ENCODE results near the gene SLC2A8. TPM values are rescaled to one million over a fixed set of nuclear protein-coding genes. Genes with fewer than 3 reads are reported as not detected.

The SLC2A8 gene
- total RNA-seq, 1 experiment from 2014 or later: 37.4 TPM

DNA sequence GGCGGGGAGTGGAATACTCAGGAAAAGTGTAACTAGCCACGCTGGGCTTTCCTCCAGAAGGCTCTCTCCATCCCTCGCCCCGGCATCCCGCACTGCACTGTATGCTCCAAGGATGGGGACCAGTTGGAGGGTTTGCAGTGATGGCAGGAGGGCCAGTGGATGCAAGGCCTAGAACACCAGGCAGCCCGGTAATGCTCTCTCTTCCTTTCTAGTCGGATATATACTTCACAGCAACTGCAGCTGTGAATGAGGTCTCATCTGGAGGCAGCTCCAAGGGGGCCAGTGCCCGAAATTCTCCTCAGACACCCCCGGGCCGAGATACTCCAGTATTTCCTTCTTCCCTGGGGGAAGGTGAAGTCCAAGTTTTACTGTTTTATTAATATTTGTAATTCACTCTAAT, 10.0 kb upstream of the SLC2A8 start:
- H3K27ac Mint-ChIP-seq: no peak overlapping the region

DNA sequence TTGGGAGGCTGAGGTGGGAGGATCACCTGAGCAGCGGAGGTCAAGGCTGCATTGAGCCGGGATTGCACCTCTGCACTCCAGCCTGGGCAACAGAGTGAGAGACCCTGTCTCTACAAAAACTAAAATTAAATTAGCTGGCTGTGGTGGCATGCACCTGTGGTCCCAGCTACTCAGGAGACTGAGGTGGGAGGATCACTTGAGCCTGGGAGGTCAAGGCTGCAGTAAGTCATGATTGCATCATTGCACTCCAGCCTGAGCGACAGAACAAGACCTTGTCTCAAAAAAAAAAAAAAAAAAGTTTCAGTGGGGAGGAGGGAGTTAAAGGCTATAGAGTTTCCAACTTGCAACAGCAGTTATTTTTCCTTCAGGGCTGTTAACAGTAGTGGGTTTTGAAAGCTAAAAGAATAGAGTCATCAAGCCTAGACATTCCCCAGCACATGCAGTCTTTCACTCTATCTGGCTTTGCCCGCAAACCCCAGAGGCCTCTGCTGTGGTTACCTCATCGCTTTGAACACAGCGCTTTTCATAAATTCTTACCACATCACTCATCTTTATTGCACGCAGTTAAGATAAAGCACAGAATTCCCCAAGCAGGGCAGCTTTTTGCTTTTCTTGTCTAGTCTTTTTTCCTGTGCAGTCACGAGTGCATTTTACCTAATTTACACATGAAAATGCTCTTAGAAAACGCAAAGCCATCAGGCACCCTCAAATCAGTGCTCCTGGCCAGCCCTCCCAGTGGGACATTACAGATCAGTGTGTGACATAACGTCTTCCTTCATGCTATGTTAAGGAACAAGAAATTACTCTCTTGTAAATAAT, 8.7 kb upstream of the SLC2A8 start:
- no peak overlapping the region for H3K27ac Mint-ChIP-seq
- H3K36me3 Mint-ChIP-seq: no peaks in the 10 kb centered on the region
- TF ChIP-seq GABPB1 (CRISPR knock-in tag; IDR thresholded peaks at IDR 0.05): peak; percentile 89
- TF ChIP-seq, protein P1, sequence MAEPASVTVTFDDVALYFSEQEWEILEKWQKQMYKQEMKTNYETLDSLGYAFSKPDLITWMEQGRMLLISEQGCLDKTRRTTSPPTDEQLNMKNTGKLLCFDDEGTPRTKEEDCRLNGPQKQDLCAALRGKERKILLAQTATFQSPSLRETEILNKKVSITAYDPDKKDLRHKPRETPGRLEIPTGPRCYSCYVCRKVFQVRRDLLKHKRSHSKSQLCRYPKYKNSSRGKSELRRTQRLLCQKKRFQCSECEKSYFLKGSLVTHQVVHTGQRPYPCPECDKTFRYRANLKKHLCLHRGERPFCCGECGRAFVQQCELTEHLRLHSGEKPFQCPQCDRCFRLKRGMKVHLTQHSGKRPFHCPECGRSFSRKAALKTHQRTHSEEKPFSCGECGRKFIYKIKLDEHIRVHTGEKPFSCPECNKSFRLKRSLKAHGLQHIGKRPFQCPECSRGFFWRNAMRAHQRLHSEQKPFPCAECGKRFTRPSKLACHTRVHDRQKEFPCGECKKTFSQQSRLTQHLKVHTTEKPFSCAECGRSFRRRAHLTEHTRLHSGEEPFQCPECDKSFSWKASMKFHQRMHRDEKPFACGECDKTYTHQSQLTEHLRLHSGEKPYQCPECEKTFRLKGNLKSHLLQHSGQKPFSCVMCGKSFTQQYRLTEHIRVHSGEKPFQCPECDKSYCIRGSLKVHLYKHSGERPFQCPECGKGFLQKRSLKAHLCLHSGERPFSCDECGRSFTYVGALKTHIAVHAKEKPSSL (CRISPR knock-in tag; conservative IDR thresholded peaks at IDR 0.05): no peak
- H3K4me3 Mint-ChIP-seq: no peak overlapping the region
- ATAC-seq (peak; percentile 29), DNase-seq (ENCODE audit: low spot score) (no peak)
- no peaks in the 10 kb centered on the region for H3K9me3 Mint-ChIP-seq
- no peaks in the 10 kb centered on the region for H3K27me3 Mint-ChIP-seq (ENCODE audit: low read depth)
- CTCF ChIA-PET: interaction anchor here (0.7 to 0.8 kb wide), 4 partner anchors 9 to 197 kb away, joined by 3 to 5 read pairs (median 3); partner anchors contain the start of gene SLC2A8
- peaks cover 8% of the 10 kb centered on the region for H3K4me1 Mint-ChIP-seq
- POLR2A ChIA-PET: interaction anchor here (0.7 kb wide), 2 partner anchors 35 to 62 kb away, joined by 3 to 5 read pairs; no protein-coding TSS in a partner anchor

More for the DNA sequence above, 10.0 kb upstream of the SLC2A8 start:
- ChIA-PET CTCF (no interaction called here), POLR2A (interaction anchor here (0.7 kb wide), 1 partner anchor 231 kb away, joined by 7 read pairs; no protein-coding TSS in a partner anchor)
- ATAC-seq (no peak), DNase-seq (ENCODE audit: low spot score) (no peak)
- H3K36me3 Mint-ChIP-seq: no peaks in the 10 kb centered on the region
- TF ChIP-seq, protein P2, sequence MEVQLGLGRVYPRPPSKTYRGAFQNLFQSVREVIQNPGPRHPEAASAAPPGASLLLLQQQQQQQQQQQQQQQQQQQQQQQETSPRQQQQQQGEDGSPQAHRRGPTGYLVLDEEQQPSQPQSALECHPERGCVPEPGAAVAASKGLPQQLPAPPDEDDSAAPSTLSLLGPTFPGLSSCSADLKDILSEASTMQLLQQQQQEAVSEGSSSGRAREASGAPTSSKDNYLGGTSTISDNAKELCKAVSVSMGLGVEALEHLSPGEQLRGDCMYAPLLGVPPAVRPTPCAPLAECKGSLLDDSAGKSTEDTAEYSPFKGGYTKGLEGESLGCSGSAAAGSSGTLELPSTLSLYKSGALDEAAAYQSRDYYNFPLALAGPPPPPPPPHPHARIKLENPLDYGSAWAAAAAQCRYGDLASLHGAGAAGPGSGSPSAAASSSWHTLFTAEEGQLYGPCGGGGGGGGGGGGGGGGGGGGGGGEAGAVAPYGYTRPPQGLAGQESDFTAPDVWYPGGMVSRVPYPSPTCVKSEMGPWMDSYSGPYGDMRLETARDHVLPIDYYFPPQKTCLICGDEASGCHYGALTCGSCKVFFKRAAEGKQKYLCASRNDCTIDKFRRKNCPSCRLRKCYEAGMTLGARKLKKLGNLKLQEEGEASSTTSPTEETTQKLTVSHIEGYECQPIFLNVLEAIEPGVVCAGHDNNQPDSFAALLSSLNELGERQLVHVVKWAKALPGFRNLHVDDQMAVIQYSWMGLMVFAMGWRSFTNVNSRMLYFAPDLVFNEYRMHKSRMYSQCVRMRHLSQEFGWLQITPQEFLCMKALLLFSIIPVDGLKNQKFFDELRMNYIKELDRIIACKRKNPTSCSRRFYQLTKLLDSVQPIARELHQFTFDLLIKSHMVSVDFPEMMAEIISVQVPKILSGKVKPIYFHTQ (CRISPR knock-in tag; IDR thresholded peaks at IDR 0.05): no peak
- no peak for TF ChIP-seq GRHL2 (CRISPR knock-in tag; IDR thresholded peaks at IDR 0.05; ENCODE audit: insufficient replicate concordance, severe bottlenecking)
- TF ChIP-seq, protein P3, sequence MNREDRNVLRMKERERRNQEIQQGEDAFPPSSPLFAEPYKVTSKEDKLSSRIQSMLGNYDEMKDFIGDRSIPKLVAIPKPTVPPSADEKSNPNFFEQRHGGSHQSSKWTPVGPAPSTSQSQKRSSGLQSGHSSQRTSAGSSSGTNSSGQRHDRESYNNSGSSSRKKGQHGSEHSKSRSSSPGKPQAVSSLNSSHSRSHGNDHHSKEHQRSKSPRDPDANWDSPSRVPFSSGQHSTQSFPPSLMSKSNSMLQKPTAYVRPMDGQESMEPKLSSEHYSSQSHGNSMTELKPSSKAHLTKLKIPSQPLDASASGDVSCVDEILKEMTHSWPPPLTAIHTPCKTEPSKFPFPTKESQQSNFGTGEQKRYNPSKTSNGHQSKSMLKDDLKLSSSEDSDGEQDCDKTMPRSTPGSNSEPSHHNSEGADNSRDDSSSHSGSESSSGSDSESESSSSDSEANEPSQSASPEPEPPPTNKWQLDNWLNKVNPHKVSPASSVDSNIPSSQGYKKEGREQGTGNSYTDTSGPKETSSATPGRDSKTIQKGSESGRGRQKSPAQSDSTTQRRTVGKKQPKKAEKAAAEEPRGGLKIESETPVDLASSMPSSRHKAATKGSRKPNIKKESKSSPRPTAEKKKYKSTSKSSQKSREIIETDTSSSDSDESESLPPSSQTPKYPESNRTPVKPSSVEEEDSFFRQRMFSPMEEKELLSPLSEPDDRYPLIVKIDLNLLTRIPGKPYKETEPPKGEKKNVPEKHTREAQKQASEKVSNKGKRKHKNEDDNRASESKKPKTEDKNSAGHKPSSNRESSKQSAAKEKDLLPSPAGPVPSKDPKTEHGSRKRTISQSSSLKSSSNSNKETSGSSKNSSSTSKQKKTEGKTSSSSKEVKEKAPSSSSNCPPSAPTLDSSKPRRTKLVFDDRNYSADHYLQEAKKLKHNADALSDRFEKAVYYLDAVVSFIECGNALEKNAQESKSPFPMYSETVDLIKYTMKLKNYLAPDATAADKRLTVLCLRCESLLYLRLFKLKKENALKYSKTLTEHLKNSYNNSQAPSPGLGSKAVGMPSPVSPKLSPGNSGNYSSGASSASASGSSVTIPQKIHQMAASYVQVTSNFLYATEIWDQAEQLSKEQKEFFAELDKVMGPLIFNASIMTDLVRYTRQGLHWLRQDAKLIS (CRISPR knock-in tag; IDR thresholded peaks at IDR 0.05; ENCODE audit: borderline replicate concordance): no peak
- TF ChIP-seq, protein P4, sequence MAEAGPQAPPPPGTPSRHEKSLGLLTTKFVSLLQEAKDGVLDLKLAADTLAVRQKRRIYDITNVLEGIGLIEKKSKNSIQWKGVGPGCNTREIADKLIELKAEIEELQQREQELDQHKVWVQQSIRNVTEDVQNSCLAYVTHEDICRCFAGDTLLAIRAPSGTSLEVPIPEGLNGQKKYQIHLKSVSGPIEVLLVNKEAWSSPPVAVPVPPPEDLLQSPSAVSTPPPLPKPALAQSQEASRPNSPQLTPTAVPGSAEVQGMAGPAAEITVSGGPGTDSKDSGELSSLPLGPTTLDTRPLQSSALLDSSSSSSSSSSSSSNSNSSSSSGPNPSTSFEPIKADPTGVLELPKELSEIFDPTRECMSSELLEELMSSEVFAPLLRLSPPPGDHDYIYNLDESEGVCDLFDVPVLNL (CRISPR knock-in tag; IDR thresholded peaks at IDR 0.05; ENCODE audit: borderline replicate concordance, low read depth): no peak
- TF ChIP-seq ETV6 (CRISPR knock-in tag; IDR thresholded peaks at IDR 0.05): no peak
- H3K9me3 Mint-ChIP-seq: no peaks in the 10 kb centered on the region
- H3K4me3 Mint-ChIP-seq: no peak overlapping the region
- H3K4me1 Mint-ChIP-seq: peaks cover 8% of the 10 kb centered on the region
- no peaks in the 10 kb centered on the region for H3K27me3 Mint-ChIP-seq (ENCODE audit: low read depth)

DNA sequence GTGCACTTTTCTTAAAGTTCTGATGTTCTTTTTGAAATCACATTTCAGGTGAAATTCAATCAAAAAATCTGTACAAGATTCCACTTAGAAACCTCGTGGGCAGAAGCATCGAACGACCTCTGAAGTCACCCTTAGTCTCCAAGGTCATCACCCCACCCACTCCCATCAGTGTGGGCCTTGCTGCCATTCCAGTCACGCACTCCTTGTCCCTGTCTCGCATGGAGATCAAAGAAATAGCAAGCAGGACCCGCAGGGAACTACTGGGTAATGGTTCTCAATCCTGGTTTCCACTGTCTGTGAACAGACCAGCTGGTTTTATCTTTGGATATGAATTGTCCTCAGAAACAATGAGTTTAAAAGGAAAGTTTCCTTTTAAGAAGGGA, 8.1 kb upstream of the SLC2A8 start:
- Mint-ChIP-seq H3K27ac (no peak overlapping the region), H3K4me1 (peaks cover 8% of the 10 kb centered on the region), H3K36me3 (no peaks in the 10 kb centered on the region), H3K27me3 (ENCODE audit: low read depth) (no peaks in the 10 kb centered on the region), H3K4me3 (no peak overlapping the region), H3K9me3 (no peaks in the 10 kb centered on the region)
- POLR2A ChIA-PET: no interaction called here
- CTCF ChIA-PET: interaction anchor here (0.8 to 1.1 kb wide), 2 partner anchors 28 to 77 kb away, joined by 3 read pairs; no protein-coding TSS in a partner anchor
- DNase-seq (ENCODE audit: low spot score) (no peak), ATAC-seq (no peak)
- TF ChIP-seq, protein P5, sequence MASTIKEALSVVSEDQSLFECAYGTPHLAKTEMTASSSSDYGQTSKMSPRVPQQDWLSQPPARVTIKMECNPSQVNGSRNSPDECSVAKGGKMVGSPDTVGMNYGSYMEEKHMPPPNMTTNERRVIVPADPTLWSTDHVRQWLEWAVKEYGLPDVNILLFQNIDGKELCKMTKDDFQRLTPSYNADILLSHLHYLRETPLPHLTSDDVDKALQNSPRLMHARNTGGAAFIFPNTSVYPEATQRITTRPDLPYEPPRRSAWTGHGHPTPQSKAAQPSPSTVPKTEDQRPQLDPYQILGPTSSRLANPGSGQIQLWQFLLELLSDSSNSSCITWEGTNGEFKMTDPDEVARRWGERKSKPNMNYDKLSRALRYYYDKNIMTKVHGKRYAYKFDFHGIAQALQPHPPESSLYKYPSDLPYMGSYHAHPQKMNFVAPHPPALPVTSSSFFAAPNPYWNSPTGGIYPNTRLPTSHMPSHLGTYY (CRISPR knock-in tag; IDR thresholded peaks at IDR 0.05): no peak
- TF ChIP-seq, protein P6, sequence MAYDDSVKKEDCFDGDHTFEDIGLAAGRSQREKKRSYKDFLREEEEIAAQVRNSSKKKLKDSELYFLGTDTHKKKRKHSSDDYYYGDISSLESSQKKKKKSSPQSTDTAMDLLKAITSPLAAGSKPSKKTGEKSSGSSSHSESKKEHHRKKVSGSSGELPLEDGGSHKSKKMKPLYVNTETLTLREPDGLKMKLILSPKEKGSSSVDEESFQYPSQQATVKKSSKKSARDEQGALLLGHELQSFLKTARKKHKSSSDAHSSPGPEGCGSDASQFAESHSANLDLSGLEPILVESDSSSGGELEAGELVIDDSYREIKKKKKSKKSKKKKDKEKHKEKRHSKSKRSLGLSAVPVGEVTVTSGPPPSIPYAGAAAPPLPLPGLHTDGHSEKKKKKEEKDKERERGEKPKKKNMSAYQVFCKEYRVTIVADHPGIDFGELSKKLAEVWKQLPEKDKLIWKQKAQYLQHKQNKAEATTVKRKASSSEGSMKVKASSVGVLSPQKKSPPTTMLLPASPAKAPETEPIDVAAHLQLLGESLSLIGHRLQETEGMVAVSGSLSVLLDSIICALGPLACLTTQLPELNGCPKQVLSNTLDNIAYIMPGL (CRISPR knock-in tag; IDR thresholded peaks at IDR 0.05): no peak
- TF ChIP-seq, protein P7, sequence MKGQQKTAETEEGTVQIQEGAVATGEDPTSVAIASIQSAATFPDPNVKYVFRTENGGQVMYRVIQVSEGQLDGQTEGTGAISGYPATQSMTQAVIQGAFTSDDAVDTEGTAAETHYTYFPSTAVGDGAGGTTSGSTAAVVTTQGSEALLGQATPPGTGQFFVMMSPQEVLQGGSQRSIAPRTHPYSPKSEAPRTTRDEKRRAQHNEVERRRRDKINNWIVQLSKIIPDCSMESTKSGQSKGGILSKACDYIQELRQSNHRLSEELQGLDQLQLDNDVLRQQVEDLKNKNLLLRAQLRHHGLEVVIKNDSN (CRISPR knock-in tag; IDR thresholded peaks at IDR 0.05): no peak
- TF ChIP-seq ZNF317 (CRISPR knock-in tag; IDR thresholded peaks at IDR 0.05; ENCODE audit: borderline replicate concordance, low read depth) (no peak), ZNF232 (CRISPR knock-in tag; IDR thresholded peaks at IDR 0.05) (no peak)

Data from WTC11 (cell line).